HG03097 (cell line): ENCODE results near the gene MYBBP1A.

Source experiments
- ATAC-seq: cut with Tn5 transposase; IDR thresholded peaks from one replicate; pipeline ENCODE4 v1.9.1; 2021; ENCODE audit not compliant: unreplicated experiment, low FRiP score

The MYBBP1A gene

GRCh38 chr17:4520894-4521600, 34.1 kb downstream of the MYBBP1A start:
- ATAC-seq = no peak

- ATAC-seq = no peak
Measured at GRCh38 chr17:4520060-4520893, 34.9 kb downstream of the MYBBP1A start.

GRCh38 chr17:4519361-4519788, 35.8 kb downstream of the MYBBP1A start:
- ATAC-seq = no peak

DNA sequence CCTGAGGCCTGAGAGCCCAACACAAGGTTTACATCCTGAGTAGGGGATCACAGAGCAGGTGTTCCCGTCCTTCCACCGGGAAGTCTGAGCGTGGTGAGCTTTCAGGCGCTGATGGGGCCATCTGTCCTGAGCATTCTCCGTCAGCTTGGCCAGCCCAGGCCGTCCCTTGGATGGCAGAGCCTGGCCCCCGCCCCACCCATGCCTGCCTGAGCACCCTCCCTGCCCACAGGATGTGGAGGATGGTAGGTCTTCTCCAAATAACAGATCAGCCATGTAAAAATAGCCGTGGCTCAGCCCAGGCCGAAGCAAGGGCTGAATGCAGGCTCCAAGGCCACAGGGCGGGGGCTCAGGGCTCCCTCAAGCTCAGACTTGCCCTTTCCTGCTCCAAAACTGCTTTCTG, 36.3 kb downstream of the MYBBP1A start:
- ATAC-seq = no peak

GRCh38 chr17:4516735-4517134, 38.4 kb downstream of the MYBBP1A start:
- ATAC-seq = no peak

- ATAC-seq = no peak
Measured at GRCh38 chr17:4515501-4515900, 39.7 kb downstream of the MYBBP1A start.

DNA sequence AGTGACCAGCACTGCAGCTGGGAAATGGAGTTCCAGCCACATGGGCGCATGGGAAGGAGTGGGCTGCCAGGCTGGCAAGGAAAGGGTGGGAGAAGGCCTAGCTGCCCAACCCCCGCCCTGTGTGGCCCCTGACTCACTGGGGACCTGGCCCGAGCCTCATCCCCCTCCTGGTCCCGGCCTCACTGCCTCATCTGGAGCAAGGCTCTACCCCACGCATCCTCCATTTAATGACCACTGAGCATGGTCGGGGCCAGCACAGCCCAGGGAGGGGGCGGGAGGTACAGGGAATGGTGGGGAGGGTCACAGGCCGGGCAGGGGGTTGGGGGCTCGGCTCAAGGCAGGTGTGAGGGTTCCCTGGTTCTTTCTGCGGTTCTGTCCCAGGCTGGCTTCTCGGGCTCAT, 40.4 kb downstream of the MYBBP1A start:
- ATAC-seq = no peak

DNA sequence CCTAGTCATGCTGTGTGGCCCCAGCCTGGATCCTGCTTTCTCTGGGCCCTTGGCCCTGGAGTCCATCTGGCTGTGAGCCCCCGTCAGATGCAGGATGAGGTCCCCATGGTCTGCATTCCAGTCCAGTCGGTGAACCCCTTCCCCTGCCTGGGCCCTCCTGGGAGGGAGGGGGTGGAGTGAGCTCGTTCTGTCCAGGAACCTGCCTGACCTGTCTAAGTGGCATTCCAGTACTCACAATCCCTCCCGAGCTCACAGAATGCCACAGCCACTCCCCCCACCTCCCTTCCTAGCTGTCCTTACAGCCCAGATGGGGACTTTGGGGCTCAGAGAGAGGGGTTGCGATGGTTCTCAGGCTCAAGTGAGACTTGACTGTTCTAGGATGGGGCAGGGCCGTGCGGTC, 41.0 kb downstream of the MYBBP1A start:
- ATAC-seq = no peak

- no peak for ATAC-seq
Measured at GRCh38 chr17:4513113-4514032, 41.8 kb downstream of the MYBBP1A start.

DNA sequence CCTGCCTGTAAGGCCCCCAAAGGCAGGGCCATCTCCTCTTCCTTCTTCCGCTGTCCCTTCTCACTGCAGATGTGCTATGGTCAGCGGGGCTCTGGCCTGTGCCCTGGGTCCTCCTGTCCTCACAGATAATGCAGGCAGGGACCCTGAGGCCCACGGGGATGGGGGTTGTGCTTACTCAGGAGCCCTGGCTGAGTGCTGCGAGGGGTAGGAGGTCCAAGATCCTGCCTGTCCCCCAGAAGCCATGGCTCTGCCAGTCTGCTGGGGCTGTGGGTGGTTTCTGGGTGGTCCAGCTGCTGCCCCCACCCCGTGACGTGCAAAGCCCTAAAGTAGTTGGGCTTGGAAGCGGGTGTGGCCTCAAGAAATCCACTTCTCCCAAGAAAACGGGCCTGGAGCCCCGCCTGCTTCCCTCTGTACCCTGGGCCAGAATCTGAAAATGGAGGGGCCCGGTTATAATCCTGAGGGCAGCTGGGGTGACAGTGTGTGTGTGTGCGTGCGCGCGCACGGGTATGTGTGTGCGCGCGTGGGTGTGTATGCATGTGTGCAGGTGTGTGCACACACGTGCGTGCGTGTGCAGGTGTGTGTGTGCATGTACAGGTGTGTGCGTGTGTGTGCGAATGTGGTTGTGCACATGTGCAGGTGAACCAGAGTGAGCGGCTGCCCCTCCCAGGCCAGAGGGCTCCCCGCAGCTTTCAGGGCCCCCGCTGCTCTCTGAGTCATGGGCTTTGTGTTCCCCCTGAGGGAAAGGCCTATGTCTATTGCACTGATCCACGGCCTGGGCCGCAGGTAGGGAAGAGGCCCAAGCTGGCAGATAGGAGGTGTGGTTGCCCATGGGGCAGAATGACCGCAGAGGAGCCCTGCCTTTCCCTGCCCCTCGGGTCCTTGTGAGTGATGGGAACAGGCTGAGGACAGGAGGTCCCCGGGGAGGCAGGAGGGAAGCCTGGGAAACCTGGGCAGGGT, 42.8 kb downstream of the MYBBP1A start:
- ATAC-seq = no peak

- ATAC-seq = no peak
Measured at GRCh38 chr17:4511199-4511932, 43.8 kb downstream of the MYBBP1A start.

DNA sequence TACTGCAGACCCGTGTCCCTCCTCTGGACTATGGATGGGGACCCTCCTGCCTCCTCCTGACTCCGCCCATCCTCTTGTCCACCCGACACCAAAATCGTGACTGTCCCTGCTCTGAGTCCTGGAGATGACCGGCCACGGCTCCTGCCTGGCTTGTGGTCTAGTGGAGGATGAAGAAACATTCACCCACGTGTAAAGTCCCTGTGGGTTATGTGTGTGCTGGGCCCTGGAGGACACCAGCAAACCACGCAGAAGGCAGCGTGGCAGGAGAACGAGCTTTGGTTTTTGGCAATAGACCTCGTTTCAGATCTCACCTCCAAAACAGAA, 44.6 kb downstream of the MYBBP1A start:
- ATAC-seq = no peak

DNA sequence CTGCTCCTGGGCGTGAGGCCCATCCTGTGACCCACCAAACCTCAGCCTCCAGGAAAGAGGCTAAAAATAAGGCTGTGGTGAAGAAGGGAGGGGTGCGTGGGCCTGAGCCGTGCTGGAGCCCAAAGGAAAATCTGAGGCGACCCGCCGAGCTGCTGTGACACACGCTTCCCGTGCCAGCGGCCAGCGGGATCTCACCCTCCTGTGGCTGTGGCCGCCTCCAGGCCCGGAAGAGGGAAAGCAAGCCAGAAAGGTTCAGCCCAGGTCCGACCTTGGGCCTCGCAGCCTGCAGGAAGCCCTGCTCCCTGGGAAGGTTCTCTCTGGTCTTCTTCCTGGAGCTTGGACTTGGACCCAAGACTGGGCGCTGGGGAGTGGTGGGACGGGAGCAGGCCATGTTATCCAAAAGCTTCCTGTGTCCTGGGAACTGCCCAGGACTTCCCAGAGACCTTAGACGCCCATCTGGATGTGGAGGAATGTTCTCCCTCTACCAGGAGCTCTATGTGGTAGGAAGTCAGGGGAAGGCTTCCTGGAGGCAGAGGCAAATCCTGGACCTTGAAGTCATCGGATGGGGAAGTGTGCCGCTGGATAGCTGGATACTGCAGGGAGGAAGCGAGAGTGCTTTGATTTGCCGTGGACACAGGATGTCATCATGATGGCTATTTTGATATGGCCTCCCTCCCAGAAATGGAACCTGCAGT, 45.1 kb downstream of the MYBBP1A start:
- ATAC-seq = no peak

- ATAC-seq = no peak
Measured at GRCh38 chr17:4509401-4509800, 45.8 kb downstream of the MYBBP1A start.

DNA sequence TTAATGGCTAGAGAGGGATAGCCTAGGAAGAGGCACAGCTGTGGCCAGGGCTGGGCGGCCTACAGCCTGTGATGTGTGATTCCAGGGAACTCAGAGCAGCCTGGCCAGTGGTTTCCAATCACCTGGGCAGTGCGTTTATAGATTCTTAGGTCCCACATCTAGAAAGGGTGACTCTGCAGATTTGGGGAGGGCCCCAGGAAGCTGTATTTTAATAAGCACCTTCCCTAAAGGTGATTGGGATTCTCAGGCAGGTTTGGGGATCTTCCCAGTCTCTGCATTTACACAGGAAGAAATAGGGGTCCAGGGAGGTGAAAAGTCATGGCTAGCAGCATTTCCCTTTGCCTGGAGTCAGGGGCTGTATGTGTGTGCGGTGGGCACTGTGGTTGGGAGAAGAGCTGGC, 47.0 kb downstream of the MYBBP1A start:
- ATAC-seq = no peak

GRCh38 chr17:4507361-4508111, 47.6 kb downstream of the MYBBP1A start:
- ATAC-seq = no peak

DNA sequence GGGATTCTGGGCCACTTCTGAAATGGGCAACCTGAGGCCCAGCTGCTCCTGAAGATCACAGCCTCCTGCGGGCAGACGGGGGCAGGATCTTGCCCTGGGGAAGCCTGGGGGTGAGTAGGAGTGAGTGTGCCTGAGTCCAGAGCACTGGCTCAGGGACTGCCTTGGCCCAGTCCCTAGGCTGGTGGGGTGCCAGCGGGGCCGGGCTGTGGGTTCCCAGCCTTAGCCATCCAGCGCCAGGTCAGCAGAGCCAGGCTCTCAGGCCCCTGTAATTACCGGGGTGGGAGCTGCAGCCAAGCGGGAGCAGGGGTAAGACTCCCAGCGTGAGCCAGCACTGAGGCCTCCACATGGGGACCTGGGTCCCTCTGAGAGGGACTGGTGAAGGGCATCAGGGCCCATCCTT, 48.3 kb downstream of the MYBBP1A start:
- no peak for ATAC-seq

GRCh38 chr17:4506175-4506813, 48.9 kb downstream of the MYBBP1A start:
- ATAC-seq = no peak
